Neural cell (in vitro differentiated cells): ENCODE data around the gene SDCCAG8. TPM values are rescaled to one million over a fixed set of nuclear protein-coding genes. Genes with fewer than 3 reads are reported as not detected.

Experiments used
- H2AFZ ChIP-seq: fragments of 200-600, 300-800 bp; sonication (generic), shearing (Covaris generic); 2 replicates; pipeline ENCODE4 v1.6.0; 2014; ENCODE audit warnings: low read depth, mild to moderate bottlenecking, antibody characterized with exemption, low read length, moderate library complexity
- H3F3A ChIP-seq: fragments of 200-600 bp; shearing (Covaris generic); 2 replicates; pipeline ENCODE4 v1.6.1; 2016; ENCODE audit warnings: mild to moderate bottlenecking, moderate library complexity, mixed read lengths, antibody characterized with exemption, low read length; ENCODE audit not compliant: insufficient read depth, poor library complexity, severe bottlenecking
- H3K27ac ChIP-seq: fragments of 200-600, 300-800 bp; sonication (generic), shearing (Covaris generic); 2 replicates; pipeline ENCODE4 v1.5.1; 2014; ENCODE audit warnings: mild to moderate bottlenecking, low read length, moderate library complexity
- H3K27me3 ChIP-seq: fragments of 300-800, 200-600 bp; sonication (generic), shearing (Covaris generic); 2 replicates; pipeline ENCODE4 v1.6.0; 2014; ENCODE audit warnings: mild to moderate bottlenecking, low read depth, low read length, moderate library complexity; ENCODE audit not compliant: insufficient read depth
- H3K36me3 ChIP-seq: fragments of 300-800, 200-600 bp; sonication (generic), shearing (Covaris generic); 2 replicates; pipeline ENCODE4 v1.5.1; 2014; ENCODE audit warnings: mild to moderate bottlenecking, antibody characterized with exemption, low read length, moderate library complexity; ENCODE audit not compliant: insufficient read depth
- H3K4me2 ChIP-seq: fragments of 300-800, 200-600 bp; sonication (generic), shearing (Covaris generic); 2 replicates; pipeline ENCODE4 v1.6.0; 2014; ENCODE audit warnings: mild to moderate bottlenecking, low read length
- H3K4me3 ChIP-seq: fragments of 300-800, 200-600 bp; sonication (generic), shearing (Covaris generic); 2 replicates; pipeline ENCODE4 v1.5.1; 2014; ENCODE audit warnings: mild to moderate bottlenecking, low read length, moderate library complexity
- H3K79me2 ChIP-seq: fragments of 200-600 bp; shearing (Covaris generic); replicated peaks from 2 replicates; pipeline ENCODE4 v1.6.0; 2014; ENCODE audit warnings: mild to moderate bottlenecking, low read length, moderate library complexity; ENCODE audit not compliant: insufficient read depth
- H3K9ac ChIP-seq: fragments of 300-800, 200-600 bp; sonication (generic), shearing (Covaris generic); 2 replicates; pipeline ENCODE4 v1.6.1; 2016; ENCODE audit warnings: mild to moderate bottlenecking, low read length, mixed read lengths
- H3K9me2 ChIP-seq: fragments of 200-600 bp; shearing (Covaris generic); 2 replicates; pipeline ENCODE4 v1.6.1; 2016; ENCODE audit warnings: mild to moderate bottlenecking, low read length, mixed read lengths; ENCODE audit not compliant: insufficient read depth
- H3K9me3 ChIP-seq: fragments of 200-600, 300-800 bp; sonication (generic), shearing (Covaris generic); 2 replicates; pipeline ENCODE4 v1.6.1; 2016; ENCODE audit warnings: mild to moderate bottlenecking, mixed run types, low read length, moderate library complexity, mixed read lengths
- H4K20me1 ChIP-seq: fragments of 200-600 bp; shearing (Covaris generic); 2 replicates; pipeline ENCODE4 v1.6.1; 2016; ENCODE audit warnings: mild to moderate bottlenecking, mixed run types; ENCODE audit not compliant: insufficient read depth
- EP300 ChIP-seq: fragments of 450-650 bp; conservative IDR thresholded peaks from 2 replicates; pipeline ENCODE4 v1.6.1; 2014; ENCODE audit warnings: antibody characterized with exemption, mild to moderate bottlenecking, moderate library complexity; ENCODE audit not compliant: poor library complexity, severe bottlenecking
- EZH2 ChIP-seq: fragments of 200-600, 300-800 bp; shearing (Covaris generic), sonication (generic); IDR thresholded peaks from 2 replicates; pipeline ENCODE4 v1.6.1; 2014; ENCODE audit warnings: antibody characterized with exemption, low read length, borderline replicate concordance, mild to moderate bottlenecking; ENCODE audit not compliant: insufficient read depth, poor library complexity, severe bottlenecking
- MXI1 ChIP-seq: fragments of 450-650 bp; conservative IDR thresholded peaks from 2 replicates; pipeline ENCODE4 v1.6.1; 2014; ENCODE audit warnings: antibody characterized with exemption, mild to moderate bottlenecking; ENCODE audit not compliant: poor library complexity, severe bottlenecking
- POLR2AphosphoS5 ChIP-seq: IDR thresholded peaks from 2 replicates; pipeline ENCODE4 v1.6.1; 2012
- RAD21 ChIP-seq: fragments of 450-650 bp; conservative IDR thresholded peaks from 2 replicates; pipeline ENCODE4 v1.6.1; 2014; ENCODE audit warnings: antibody characterized with exemption, mild to moderate bottlenecking, moderate library complexity
- REST ChIP-seq: IDR thresholded peaks from 2 replicates; pipeline ENCODE4 v1.6.1; 2012; ENCODE audit warnings: borderline replicate concordance
- SMC3 ChIP-seq: fragments of 450-650 bp; conservative IDR thresholded peaks from 2 replicates; pipeline ENCODE4 v1.6.1; 2014; ENCODE audit warnings: antibody characterized with exemption, mild to moderate bottlenecking, moderate library complexity; ENCODE audit not compliant: poor library complexity
- TAF1 ChIP-seq: IDR thresholded peaks from 2 replicates; pipeline ENCODE4 v1.6.1; 2012; ENCODE audit warnings: low read depth
- polyA plus RNA-seq: library from polyadenylated mRNA; depleted of rRNA; stranded (reverse); fragments of >200 nt; gene quantifications from 2 replicates; pipeline ENCODE4 v1.2.3, GENCODE V29; 2014
- TF ChIP-seq, protein P1 (sequence below): fragments of 450-650 bp; IDR thresholded peaks from 2 replicates; pipeline ENCODE4 v1.5.1; 2014; ENCODE audit warnings: antibody characterized with exemption, mild to moderate bottlenecking, moderate library complexity; ENCODE audit not compliant: poor library complexity, severe bottlenecking

SDCCAG8 gene
- polyA plus RNA-seq, 1 donor from 2014 or later: 32.2 TPM

- H3K4me3 ChIP-seq: peak overlapping the region; percentile 27
- peak overlapping the region; percentile 5 for H3K4me2 ChIP-seq
Observed at GRCh38 chr1:243507001-243507671, 251.3 kb downstream of the SDCCAG8 start.

GRCh38 chr1:243507672-243508302 is 251.9 kb downstream of the SDCCAG8 start:
- Histone ChIP-seq H3K4me2 (peak overlapping the region; percentile 5), H3K9me3 (no peaks in the 10 kb centered on the region), H4K20me1 (no peaks in the 10 kb centered on the region), H3K9ac (no peak overlapping the region), H3F3A (no peaks in the 10 kb centered on the region), H3K27ac (peak overlapping the region; percentile 38), H3K9me2 (no peaks in the 10 kb centered on the region), H3K27me3 (no peaks in the 10 kb centered on the region), H3K79me2 (no peaks in the 10 kb centered on the region), H3K36me3 (peaks cover 18% of the 10 kb centered on the region), H2AFZ (no peak overlapping the region), H3K4me3 (peak overlapping the region; percentile 27)
- TF ChIP-seq EZH2 (no peak), SMC3 (no peak), TAF1 (no peak), RAD21 (no peak), POLR2AphosphoS5 (no peak)
- TF ChIP-seq, protein P1, sequence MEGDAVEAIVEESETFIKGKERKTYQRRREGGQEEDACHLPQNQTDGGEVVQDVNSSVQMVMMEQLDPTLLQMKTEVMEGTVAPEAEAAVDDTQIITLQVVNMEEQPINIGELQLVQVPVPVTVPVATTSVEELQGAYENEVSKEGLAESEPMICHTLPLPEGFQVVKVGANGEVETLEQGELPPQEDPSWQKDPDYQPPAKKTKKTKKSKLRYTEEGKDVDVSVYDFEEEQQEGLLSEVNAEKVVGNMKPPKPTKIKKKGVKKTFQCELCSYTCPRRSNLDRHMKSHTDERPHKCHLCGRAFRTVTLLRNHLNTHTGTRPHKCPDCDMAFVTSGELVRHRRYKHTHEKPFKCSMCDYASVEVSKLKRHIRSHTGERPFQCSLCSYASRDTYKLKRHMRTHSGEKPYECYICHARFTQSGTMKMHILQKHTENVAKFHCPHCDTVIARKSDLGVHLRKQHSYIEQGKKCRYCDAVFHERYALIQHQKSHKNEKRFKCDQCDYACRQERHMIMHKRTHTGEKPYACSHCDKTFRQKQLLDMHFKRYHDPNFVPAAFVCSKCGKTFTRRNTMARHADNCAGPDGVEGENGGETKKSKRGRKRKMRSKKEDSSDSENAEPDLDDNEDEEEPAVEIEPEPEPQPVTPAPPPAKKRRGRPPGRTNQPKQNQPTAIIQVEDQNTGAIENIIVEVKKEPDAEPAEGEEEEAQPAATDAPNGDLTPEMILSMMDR: no peak

More at GRCh38 chr1:243507001-243507671, 251.3 kb downstream of the SDCCAG8 start:
- H2AFZ ChIP-seq: no peak overlapping the region
- H3K36me3 ChIP-seq: peaks cover 18% of the 10 kb centered on the region
- no peak overlapping the region for H3K9ac ChIP-seq
- H4K20me1 ChIP-seq: no peaks in the 10 kb centered on the region
- no peaks in the 10 kb centered on the region for H3K27me3 ChIP-seq
- no peaks in the 10 kb centered on the region for H3K79me2 ChIP-seq
- H3K9me2 ChIP-seq: no peaks in the 10 kb centered on the region
- TF ChIP-seq SMC3 (no peak), EZH2 (no peak), MXI1 (no peak), TAF1 (no peak), POLR2AphosphoS5 (peak; percentile 20), RAD21 (no peak), EP300 (peak; percentile 36), REST (no peak)
- TF ChIP-seq, protein P1: no peak
- H3K27ac ChIP-seq: peak overlapping the region; percentile 38
- H3F3A ChIP-seq: no peaks in the 10 kb centered on the region
- no peaks in the 10 kb centered on the region for H3K9me3 ChIP-seq
